Erythroblast (primary cell): ENCODE measurements around the gene FGD4.
A peak's percentile ranks its signal among the peaks of the same experiment; 100 is the strongest.

ENCODE experiments used
- DNase-seq, 2 experiments: peaks; one replicate each; lab custom pipeline; 2025; lab: John Stamatoyannopoulos, UW
- GATA1 ChIP-seq: IDR thresholded peaks from 2 replicates; pipeline ENCODE4 v1.6.1; 2011; ENCODE audit warnings: low read depth, mild to moderate bottlenecking, control low read depth, low read length, moderate library complexity
- POLR2A ChIP-seq: IDR thresholded peaks from 2 replicates; pipeline ENCODE4 v1.6.1; 2011; ENCODE audit warnings: mild to moderate bottlenecking, low read length

The FGD4 gene

DNA sequence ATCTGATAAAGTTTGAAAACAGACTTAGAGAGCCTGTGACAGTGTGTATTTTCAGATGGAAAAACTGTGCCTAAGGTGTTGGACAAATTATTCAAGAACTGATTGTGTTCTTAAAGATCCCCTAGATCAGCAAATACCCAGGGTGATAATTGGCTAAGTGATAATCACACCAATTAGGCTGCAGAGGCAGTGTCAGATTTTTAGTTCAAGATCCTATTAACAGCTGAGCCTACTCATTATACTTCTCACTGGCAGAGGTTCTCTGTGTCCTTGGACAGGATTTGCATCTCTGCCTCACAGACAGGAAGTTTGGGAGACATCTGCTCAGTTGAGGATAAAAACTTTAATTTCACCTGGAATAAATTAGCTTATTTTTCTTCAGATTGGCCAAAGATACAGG is 4.3 kb upstream of the FGD4 start:
- TF ChIP-seq POLR2A (no peak), GATA1 (no peak)
- no peak for DNase-seq

DNA sequence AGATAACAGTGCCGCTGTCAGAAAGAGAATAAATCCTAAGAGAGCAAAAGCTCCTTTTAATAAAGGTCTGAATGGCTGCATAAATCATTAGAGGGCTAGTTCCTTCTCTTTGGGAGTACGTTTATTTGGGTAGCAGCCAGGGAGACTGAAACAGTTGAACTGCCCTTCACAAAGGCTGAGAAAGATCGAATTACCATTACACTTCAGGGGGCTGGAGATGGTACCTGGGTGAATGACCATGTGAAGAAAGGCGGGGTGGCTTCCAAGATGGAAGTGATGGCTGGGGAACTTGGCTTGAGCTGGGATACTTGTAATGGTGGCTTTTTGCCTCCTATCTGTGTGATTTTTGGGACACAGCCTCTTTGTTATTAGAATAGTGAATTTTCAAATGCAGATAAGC is 1.7 kb upstream of the FGD4 start:
- TF ChIP-seq GATA1 (no peak), POLR2A (no peak)
- no peak for DNase-seq

DNA sequence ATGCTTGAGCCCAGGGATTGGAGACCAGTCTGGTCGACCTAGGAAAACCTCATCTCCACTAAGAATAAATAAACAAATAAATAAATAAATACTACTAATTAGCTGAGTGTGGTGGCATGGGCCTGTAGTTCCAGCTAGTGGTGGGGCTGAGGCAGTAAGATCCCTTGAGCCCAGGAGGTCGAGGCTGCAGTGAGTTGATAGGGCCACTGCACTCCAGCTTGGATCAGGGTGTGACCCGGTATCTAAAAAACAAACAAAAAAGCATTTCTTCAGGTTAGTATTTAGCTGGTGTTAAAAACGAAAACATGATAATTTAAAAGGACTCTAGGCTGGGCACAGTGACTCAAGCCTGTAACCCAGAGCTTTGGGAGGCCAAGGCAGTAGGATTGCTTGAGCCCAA is 1.2 kb upstream of the FGD4 start:
- DNase-seq: peak in 1 of 2 experiments; percentile 23
- no peak for TF ChIP-seq POLR2A
- no peak for TF ChIP-seq GATA1

DNA sequence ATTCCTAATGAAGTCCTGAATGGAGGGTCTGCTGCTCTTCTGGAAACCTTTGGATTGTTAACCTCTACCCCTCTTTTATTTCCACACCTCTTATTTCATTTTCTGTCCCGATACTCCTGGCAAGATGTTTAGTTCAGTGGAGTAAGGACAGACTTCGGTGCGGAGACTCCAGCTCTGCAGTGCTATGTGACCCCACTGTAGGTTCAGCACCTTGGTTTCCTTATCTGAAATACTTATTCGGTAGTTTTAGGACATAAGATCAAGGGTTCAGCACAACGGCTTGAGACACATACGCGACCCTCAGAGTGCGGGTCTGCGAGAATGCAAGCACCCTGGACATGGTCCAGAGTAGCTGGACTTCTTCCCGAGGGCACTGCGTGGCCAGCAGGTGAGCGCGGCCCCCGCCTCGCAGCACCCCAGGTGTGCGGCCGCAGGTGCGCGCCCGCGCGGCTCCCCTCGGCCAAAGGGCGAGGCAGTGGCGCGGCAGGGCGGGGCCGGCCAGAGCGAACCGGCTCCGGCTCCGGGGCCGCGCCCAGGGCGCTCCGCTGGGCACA is 465 bp upstream of the FGD4 start:
- no peak for TF ChIP-seq POLR2A
- TF ChIP-seq GATA1: no peak
- peak in 1 of 2 experiments; percentile 35 for DNase-seq

DNA sequence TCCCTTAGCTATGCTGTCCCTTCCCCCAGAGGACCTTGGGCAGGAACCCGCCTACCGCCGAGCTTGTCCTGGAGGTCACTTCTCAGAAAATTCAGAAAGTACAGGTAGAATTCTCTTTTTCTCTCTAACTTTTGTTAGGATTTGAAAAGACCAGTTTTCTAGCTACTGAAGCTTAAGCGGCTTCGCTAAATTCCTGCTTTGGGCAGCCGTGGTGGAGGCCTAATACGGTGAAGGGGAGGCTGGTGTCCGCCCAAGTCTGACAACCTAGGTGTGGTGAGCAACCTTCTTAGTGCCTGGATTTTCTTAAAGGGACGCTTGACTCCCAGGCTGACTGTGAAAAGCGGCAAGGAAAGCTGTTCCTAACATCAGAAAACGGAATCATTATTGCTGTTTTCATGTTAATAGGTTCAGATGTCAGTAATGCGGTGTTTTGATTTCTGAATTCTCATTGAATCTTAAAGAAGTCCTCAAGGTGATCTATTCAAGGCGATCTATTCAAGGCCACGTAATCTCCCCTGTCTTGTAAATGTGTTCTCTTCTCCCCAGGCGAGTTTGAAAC is 835 bp downstream of the FGD4 start:
- no peak for TF ChIP-seq GATA1
- no peak for TF ChIP-seq POLR2A
- DNase-seq: no peak

DNA sequence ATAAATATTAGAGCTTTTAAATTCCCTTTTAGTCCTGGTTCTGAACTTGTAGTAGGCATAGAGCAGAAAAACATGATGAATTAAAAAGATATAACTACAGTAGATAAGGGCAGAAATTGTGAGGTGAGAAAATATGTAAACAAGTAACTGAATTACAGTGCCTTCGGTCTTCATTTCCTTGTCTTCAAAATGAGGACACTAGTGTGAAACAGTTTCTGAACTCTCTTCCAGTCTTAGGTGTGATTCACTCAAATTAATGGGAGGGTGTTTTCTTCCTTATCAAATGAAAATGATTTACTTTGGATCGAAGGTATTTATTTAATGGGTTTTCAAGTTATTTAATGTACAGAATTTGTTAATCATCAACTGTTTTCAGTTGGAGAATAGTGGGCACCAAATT is 1.5 kb downstream of the FGD4 start:
- TF ChIP-seq POLR2A (no peak), GATA1 (no peak)
- DNase-seq: no peak

DNA sequence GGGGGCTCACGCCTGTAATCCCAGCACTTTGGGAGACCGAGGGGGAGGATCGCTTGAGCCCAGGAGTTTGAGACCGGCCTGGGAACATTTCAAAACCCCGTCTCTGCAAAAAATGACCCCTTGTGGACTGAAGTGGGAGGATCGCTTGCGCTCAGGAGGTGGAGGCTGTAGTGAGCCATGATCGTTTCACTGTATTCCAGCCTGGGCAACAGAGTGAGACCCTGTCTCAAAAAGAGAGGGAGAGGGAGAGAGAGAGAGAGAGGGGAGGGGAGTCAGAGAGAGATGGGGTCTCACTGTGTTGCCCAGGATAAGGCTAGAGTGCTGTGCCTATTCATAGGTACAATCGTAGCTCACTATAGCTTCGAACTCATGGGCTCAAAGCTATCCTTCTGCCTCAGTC is 2.8 kb downstream of the FGD4 start:
- no peak for TF ChIP-seq POLR2A
- no peak for TF ChIP-seq GATA1
- no peak for DNase-seq

DNA sequence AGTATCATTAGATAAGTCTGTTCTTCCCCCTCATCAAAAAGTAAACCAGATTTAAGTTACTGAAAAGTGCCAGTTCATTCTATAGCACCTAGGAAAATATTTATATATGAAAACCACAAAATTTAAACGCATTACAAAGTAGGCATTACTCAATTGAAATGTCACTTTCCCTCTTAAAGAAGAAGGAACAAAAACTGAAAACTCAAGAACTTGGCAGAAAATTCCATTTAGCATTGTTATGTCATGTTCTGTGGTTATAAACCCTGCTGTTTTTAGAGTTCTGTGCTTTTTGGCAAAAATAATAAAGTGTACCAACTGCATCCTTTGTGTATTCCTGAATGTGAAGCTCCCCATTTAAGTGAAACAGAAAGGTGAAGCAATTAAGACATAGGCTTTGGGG is 3.6 kb downstream of the FGD4 start:
- TF ChIP-seq GATA1: no peak
- no peak for TF ChIP-seq POLR2A

DNA sequence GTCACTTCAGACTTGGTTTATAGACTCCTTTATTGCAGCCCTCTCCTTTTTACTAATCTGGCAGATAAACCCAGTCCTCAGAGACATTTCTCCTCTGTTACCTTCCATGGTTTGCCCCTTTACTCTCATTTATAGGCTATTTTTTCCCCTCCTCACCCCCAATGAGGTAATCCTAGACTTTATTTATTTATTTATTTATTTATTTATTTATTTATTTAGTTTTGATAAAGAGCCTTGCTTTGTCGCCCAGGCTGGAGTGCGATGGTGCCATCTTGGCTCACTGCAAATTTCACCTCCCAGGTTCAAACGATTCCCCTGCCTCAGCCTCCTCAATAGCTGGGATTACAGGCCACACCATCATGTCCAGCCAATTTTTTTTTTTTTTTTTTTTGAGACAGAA is 8.4 kb downstream of the FGD4 start:
- no peak for DNase-seq
- TF ChIP-seq GATA1: no peak
- TF ChIP-seq POLR2A: no peak

More for the DNA sequence above, 3.6 kb downstream of the FGD4 start:
- no peak for DNase-seq

DNA sequence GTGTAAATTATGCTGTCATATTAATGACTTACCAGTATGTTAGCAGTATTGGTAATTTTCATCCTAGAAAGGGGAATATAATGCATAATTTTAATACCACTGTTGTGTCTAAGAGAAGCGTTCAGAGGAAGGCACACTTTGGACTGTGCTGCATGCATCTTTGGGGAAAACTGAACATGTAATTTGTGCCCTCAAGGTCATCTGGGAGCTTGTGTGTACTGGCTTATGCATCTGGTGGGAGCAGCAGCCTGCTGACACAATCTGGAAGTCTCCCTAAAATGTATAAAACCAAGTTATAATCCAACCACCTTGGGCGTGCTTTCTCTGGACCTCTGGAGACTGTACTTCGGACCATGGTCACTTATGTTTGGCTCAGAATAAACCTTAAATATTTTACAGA is 14.1 kb downstream of the FGD4 start:
- TF ChIP-seq GATA1 (no peak), POLR2A (no peak)
- DNase-seq: no peak

DNA sequence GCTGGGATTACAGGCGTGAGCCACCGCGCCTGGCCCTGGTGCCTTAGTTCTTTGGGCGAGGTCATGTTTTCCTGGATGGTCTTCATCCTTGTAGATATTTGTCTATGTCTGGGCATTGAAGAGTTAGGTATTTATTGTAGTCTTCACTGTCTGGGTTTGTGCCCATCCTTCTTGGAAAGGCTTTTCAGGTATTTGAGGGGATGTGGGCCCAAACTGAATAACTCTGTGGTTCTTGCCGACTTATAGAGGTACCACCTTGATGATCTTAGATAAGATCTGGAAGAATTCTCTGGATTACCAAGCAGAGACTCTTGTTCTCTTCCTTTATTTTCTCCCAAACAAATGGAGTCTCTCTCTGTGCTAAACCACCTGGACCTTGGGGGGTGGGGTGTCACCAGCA is 18.9 kb downstream of the FGD4 start:
- DNase-seq: no peak
- no peak for TF ChIP-seq POLR2A
- TF ChIP-seq GATA1: no peak

DNA sequence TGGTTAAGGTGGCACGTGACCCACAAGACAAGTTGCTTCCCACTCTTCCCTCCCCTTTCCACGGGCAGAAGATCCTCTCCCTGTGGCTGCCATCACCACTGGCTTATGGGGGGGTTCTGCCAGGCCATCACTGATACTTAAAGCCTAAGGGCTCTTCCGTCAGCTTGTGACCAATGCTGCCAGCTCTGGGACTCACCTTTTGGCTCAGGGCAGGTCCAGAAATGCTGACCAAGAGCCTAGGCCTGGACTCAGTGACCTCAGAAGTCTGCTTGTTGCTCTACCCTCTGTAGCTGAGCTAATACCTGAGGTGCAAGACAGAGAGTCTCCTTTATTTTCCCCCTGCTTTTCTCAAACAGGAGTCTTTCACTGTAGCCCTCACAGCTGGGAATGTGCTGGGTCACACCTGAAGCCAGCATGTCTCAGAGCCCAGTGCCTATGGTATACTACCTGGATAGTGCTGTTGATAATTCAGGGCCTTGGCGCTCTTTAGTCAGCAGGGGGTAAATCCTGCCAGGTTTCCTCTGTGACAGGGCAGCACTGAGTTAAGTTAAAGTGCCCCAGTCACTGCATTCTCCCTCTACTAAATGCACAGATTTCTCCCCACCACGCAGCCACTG is 19.7 kb downstream of the FGD4 start:
- TF ChIP-seq GATA1: no peak
- no peak for TF ChIP-seq POLR2A
- DNase-seq: no peak

DNA sequence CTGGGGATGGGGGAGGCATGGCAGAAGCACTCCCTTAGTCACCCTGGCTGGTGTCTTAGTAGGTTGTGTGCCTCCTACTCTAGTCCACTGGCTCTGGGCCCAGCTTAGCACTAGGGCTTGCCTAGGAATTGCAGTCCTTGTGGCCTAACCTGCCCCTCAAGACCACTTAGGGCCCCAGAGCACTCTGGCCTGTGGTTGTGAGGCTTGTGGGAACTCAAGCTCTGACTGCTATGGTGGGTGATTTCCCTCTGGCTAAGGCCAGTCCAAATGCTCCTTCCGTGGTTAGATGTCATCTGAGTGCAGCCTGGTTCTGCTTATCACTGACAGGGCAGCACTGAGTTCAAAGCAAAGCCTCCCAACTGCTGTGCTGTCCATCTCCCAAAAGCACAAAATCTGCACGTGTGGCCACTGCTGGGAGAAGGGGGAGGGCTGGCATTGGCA is 20.2 kb downstream of the FGD4 start:
- TF ChIP-seq POLR2A: no peak
- no peak for TF ChIP-seq GATA1
- peak; percentile 4 to 19 for DNase-seq

DNA sequence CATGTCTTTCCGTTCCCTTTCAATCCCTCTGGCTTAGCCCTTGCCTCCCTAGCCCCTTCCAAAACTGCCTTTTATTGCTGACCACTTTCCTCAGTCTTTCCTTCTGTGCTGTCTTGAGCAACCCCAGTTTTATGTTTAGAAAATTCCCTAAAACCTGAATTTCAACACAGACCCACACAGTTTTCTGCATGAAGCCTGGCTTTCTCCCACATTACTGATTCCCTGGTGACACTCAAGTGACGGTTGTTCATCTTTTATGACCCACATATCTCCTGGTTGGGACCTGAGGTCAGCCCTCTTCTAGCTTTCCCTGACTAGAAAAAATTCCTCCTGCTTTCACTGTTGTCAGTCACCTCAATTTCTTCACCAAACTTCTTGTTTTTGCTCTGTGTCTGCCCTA is 21.0 kb downstream of the FGD4 start:
- DNase-seq: no peak
- TF ChIP-seq GATA1 (no peak), POLR2A (no peak)

DNA sequence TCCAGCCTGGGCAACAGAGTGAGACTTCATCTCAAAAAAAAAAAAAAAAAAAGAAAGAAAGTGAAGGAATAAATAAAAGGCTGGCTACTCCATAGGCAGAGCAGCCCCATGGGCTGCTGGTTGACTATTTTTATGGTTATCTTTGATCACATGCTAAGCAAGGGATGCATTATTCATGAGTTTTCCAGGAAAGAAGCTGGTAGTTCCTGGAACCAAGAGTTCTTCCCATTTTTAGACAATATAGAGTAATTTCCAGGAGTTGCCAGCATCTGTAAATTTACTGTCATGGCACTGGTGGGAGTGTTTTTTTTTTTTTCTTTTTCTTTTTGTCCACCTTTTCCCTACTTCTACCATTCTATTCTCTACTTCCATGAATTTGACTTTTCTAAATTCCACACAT is 24.2 kb downstream of the FGD4 start:
- TF ChIP-seq POLR2A: no peak
- no peak for TF ChIP-seq GATA1
- no peak for DNase-seq

DNA sequence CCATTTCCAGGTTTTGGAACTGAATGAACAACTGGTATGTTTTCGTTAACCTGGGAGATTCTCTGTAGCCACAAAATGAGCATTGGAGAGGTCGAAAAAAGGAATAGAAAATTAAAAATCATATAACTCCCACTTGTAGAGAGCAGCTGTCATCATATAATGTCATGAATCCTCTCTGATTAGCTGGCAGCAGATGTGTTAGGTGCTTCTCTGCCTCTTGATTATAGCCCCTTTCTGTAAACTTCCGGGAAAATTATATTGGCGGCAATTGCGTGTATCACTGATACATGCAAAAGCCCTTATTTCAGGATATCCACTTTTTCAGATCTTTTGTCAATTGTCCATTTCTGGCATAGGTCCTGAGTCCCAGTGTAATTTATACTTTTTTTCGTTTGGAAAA is 31.7 kb downstream of the FGD4 start:
- no peak for DNase-seq

More for the DNA sequence above, 31.7 kb downstream of the FGD4 start:
- no peak for TF ChIP-seq POLR2A
